Fibroblast of mammary gland (primary cell): Measurements from ENCODE around the gene MISP.
"Not testable (repeated sequence)": the region's sequence is repeated elsewhere in the genome, so short reads cannot be mapped to it uniquely, and the experiment has no call there.

Experiments
- DNase-seq: peaks from one replicate; pipeline ENCODE4 v3.0.0-alpha.2; 2010; ENCODE audit warnings: low read depth
- H3K4me3 ChIP-seq: 2 replicates; pipeline ENCODE4 v1.5.1; 2011; ENCODE audit warnings: low read depth, mild to moderate bottlenecking, low read length, moderate library complexity; ENCODE audit not compliant: control insufficient read depth
- TF ChIP-seq, protein P1 (sequence below): conservative IDR thresholded peaks from 2 replicates; pipeline ENCODE4 v1.5.1; 2011; ENCODE audit warnings: low read depth, low read length, inconsistent platforms; ENCODE audit not compliant: control insufficient read depth, insufficient read depth

Gene MISP

DNA sequence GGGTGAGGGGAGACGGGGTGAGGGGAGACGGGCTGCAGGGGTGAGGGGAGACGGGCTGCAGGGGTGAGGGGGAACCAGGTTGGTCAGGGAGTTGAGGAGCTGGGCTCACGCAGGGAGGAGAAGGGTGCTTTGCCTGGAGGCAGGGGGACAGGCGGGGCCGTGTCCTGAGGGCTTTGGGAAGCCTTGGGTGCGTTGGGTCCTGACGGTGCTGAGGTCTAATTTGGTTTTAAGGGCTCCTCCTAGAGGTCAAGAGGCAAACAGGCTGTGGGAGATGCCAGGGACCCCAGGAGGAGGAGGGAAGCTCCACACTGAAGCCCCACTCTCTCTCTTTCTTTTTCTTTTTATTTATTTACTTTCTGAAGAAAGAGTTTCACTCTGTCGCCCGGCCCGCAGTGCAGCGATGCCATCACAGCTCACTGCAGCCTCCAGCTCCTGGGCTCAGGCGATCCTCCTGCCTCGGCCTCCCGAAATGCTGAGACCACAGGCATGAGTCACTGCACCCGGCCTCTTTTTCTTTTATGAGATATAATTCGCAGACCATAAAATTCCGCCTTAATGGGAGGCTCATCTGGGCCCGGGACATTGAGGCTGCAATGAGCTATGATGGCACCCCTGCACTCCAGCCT, 9.3 kb upstream of the MISP start:
- TF ChIP-seq, protein P1, sequence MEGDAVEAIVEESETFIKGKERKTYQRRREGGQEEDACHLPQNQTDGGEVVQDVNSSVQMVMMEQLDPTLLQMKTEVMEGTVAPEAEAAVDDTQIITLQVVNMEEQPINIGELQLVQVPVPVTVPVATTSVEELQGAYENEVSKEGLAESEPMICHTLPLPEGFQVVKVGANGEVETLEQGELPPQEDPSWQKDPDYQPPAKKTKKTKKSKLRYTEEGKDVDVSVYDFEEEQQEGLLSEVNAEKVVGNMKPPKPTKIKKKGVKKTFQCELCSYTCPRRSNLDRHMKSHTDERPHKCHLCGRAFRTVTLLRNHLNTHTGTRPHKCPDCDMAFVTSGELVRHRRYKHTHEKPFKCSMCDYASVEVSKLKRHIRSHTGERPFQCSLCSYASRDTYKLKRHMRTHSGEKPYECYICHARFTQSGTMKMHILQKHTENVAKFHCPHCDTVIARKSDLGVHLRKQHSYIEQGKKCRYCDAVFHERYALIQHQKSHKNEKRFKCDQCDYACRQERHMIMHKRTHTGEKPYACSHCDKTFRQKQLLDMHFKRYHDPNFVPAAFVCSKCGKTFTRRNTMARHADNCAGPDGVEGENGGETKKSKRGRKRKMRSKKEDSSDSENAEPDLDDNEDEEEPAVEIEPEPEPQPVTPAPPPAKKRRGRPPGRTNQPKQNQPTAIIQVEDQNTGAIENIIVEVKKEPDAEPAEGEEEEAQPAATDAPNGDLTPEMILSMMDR = no peak
- H3K4me3 ChIP-seq = no peak overlapping the region
- DNase-seq = no peak

DNA sequence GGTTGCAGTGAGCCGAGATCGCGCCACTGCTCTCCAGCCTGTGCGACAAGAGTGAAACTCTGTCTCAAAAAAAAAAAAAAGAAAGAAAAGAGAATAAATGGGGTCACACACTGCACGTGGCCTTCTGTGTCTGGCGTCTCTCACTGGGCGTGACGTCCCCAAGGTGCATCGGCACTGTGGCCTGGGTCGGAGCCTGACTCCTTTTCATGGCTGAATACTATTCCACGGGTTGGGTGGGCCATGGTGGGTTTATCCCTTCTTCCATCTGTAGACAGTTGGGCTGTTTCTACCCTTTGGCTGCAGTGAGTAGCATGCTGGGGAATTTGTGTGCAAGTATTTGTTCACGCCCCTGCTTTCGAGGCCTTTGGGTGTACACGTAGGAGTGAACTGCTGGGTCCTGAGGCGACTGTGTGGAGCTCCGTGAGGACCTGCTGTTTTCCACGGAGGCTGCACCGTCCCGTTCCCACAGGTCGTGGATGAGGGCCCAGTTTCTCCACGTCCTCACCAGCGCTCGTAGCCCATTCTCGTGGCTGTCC, 8.3 kb upstream of the MISP start:
- TF ChIP-seq, protein P1 = no peak
- no peak overlapping the region for H3K4me3 ChIP-seq
- DNase-seq = no peak

DNA sequence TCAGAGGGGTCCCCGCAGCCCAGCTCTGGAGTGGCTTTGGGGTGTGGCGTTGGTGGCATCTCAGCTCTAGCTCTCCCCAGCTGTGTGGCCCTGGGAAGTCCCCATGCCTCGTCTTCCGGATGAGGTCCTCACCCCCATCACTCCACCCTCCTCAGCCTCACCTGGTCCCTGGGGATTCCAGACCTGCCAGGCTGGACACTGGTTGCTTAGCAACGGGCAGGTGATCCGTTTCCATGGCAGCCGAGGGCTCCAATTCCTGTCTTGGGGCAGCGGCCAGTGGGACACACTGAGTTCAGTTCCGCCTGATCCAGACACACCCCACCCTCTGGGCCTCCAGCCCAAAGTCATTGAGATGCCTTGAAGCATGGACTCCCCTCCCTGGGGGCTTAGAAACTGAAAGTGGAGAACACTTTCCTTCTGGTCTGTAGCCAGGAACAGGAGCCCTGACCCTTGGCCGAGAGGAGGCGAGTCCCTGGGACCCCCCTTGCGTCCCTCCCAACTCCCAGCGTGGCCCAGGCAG, 7.7 kb upstream of the MISP start:
- TF ChIP-seq, protein P1 = no peak
- no peak overlapping the region for H3K4me3 ChIP-seq
- no peak for DNase-seq

DNA sequence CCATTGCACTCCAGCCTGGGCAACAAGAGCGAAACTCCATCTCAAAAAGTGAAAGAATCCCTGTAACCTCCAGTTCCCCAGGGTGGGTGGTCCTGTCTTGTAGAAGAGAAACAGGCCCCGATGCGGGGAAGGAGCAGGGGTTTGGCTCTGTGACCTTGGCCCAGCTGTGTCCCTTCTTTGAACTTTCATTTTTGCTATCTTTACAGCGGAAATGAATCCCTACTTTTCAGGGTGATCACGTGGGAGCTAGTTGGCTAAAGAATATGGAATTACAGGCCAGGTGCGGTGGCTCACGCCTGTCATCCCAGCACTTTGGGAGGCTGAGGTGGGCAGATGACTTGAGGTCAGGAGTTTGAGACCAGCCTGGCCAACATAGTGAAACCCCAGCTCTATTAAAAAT, 5.8 kb upstream of the MISP start:
- not testable (repeated sequence) for DNase-seq, H3K4me3 ChIP-seq

DNA sequence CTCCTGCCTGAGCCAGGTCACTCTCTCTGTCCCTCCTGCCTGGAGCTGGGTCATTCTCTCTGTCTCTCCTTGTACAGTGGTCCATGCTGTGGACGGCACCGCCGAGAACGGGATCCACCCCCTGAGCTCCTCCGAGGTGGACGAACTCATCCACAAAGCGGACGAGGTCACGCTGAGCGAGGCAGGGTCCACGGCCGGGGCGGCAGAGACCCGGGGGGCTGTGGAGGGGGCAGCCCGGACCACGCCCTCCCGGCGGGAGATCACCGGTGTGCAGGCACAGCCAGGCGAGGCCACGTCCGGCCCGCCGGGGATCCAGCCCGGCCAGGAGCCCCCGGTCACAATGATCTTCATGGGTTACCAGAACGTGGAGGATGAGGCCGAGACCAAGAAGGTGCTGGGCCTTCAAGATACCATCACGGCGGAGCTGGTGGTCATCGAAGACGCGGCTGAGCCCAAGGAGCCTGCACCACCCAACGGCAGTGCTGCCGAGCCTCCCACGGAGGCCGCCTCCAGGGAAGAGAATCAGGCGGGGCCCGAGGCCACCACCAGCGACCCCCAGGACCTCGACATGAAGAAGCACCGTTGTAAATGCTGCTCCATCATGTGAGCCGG, 4.6 kb upstream of the MISP start:
- DNase-seq = no peak
- TF ChIP-seq, protein P1 = no peak
- H3K4me3 ChIP-seq = no peak overlapping the region

DNA sequence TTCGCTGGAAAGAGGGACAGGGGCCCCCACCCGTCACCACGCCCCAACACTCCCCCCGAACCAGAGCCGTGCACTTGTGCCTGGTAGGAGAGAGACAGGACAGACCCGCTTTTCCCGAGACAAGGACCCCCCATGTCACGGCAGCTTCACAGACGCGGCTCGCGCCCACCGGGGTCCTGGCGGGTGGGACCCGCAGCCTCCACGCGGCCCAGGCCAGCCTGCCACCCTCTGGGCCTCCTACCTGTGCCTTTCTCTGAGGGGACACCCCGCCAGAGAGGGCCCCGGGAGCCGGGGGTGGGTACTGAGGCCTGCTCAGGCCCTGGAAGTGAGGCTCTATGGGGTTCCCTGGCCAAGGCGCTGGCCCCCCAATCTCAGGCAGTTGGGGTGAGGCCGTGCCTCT, 4.0 kb upstream of the MISP start:
- no peak for DNase-seq
- no peak overlapping the region for H3K4me3 ChIP-seq
- TF ChIP-seq, protein P1 = no peak
